ENCODE results near the gene ZNF680. TPM values are rescaled to one million over a fixed set of nuclear protein-coding genes. Genes with fewer than 3 reads are reported as not detected.
A peak's percentile ranks its signal among the peaks of the same experiment; 100 is the strongest.
"Not testable (repeated sequence)": the region's sequence is repeated elsewhere in the genome, so short reads cannot be mapped to it uniquely, and the experiment has no call there.

Gene ZNF680
- total RNA-seq, 3 donors from 2014 or later (not counting 1 experiment from before 2014, with no cell fraction given), result 8.9 to 17.9 (median 10.2) TPM

GRCh38 chr7:64581926-64582894 is 19.3 kb upstream of the ZNF680 start:
- DNase-seq (no peak), ATAC-seq (no peak)
- Mint-ChIP-seq H3K27me3 (ENCODE audit: low read depth in 2 of 2) (no peaks in the 10 kb centered on the region), H3K27ac (no peak overlapping the region), H3K9me3 (peaks cover 0 to 10% of the 10 kb centered on the region in 2 donors), H3K36me3 (no peaks in the 10 kb centered on the region), H3K4me1 (no peaks in the 10 kb centered on the region), H3K4me3 (no peak overlapping the region)
- WGBS (ENCODE audit: insufficient coverage), result 94% methylated on average over 37 of the region's 38 CpGs
- Histone ChIP-seq H3K27ac (ENCODE audit: low read length) (no peak overlapping the region), H3K36me3 (ENCODE audit: control insufficient read depth, insufficient read depth, low read length) (no peaks in the 10 kb centered on the region), H3K27me3 (ENCODE audit: control insufficient read depth, insufficient read depth, low read length) (no peaks in the 10 kb centered on the region), H3K4me3 (ENCODE audit: low read length) (no peak overlapping the region), H3K9me3 (ENCODE audit: control insufficient read depth, insufficient read depth, low read length) (no peaks in the 10 kb centered on the region), H3K4me1 (ENCODE audit: control insufficient read depth, insufficient read depth, low read length) (no peaks in the 10 kb centered on the region)
- intact Hi-C loops (cut with micrococcal nuclease), result no loop called here
- TF ChIP-seq, protein P1, sequence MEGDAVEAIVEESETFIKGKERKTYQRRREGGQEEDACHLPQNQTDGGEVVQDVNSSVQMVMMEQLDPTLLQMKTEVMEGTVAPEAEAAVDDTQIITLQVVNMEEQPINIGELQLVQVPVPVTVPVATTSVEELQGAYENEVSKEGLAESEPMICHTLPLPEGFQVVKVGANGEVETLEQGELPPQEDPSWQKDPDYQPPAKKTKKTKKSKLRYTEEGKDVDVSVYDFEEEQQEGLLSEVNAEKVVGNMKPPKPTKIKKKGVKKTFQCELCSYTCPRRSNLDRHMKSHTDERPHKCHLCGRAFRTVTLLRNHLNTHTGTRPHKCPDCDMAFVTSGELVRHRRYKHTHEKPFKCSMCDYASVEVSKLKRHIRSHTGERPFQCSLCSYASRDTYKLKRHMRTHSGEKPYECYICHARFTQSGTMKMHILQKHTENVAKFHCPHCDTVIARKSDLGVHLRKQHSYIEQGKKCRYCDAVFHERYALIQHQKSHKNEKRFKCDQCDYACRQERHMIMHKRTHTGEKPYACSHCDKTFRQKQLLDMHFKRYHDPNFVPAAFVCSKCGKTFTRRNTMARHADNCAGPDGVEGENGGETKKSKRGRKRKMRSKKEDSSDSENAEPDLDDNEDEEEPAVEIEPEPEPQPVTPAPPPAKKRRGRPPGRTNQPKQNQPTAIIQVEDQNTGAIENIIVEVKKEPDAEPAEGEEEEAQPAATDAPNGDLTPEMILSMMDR (IDR thresholded peaks at IDR 0.05), result no peak

GRCh38 chr7:64581391-64581790 is 18.5 kb upstream of the ZNF680 start:
- TF ChIP-seq, protein P1 (IDR thresholded peaks at IDR 0.05), result no peak
- no peaks in the 10 kb centered on the region for H3K4me1 Mint-ChIP-seq
- Histone ChIP-seq H3K9me3 (ENCODE audit: control insufficient read depth, insufficient read depth, low read length) (no peaks in the 10 kb centered on the region), H3K27me3 (ENCODE audit: control insufficient read depth, insufficient read depth, low read length) (no peaks in the 10 kb centered on the region), H3K27ac (ENCODE audit: low read length) (no peak overlapping the region), H3K4me1 (ENCODE audit: control insufficient read depth, insufficient read depth, low read length) (no peaks in the 10 kb centered on the region), H3K4me3 (ENCODE audit: low read length) (no peak overlapping the region), H3K36me3 (ENCODE audit: control insufficient read depth, insufficient read depth, low read length) (no peaks in the 10 kb centered on the region)
- 93% methylated on average over 2 of the region's 2 CpGs for WGBS (ENCODE audit: insufficient coverage)
- intact Hi-C loops (cut with micrococcal nuclease), result no loop called here
- H3K27ac Mint-ChIP-seq, result no peak overlapping the region
- H3K4me3 Mint-ChIP-seq, result no peak overlapping the region
- no peaks in the 10 kb centered on the region for H3K36me3 Mint-ChIP-seq
- H3K27me3 Mint-ChIP-seq (ENCODE audit: low read depth in 2 of 2), result no peaks in the 10 kb centered on the region
- DNase-seq, result no peak
- H3K9me3 Mint-ChIP-seq, result peaks cover 0 to 7% of the 10 kb centered on the region in 2 donors
- ATAC-seq, result no peak

DNA sequence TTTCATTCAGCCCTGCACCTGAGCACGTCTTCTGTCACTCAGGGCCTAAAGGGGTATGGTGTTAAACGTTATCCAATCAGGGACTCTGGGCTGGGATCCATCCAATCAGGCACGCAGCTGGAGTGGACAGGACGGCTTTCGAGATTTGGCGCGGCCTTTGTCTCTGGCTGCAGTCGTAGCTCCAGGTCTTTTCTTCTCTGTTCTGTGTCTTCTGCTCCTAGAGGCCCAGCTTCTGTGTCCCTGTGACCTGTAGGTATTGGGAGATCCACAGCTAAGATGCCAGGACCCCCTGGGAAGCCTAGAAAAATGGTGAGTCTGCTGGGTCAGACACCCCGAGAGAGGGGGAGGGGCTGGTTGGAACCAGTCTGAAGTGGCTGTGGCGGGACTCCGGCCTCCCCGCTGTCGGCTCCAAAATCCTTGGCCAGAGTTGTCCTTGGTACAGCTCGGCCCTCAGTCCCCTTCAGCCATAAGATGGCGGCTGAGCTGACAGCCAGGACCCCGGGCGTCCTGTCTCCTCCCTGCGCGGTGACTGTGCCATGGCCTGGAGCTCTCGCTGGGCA is 11.7 kb upstream of the ZNF680 start:
- no peaks in the 10 kb centered on the region for H3K27me3 ChIP-seq (ENCODE audit: control insufficient read depth, insufficient read depth, low read length)
- no peak overlapping the region for H3K4me3 ChIP-seq (ENCODE audit: low read length)
- Mint-ChIP-seq H3K36me3 (no peaks in the 10 kb centered on the region), H3K27ac (no peak overlapping the region), H3K9me3 (no peaks in the 10 kb centered on the region), H3K27me3 (ENCODE audit: low read depth in 2 of 2) (peaks cover 6 to 10% of the 10 kb centered on the region in 2 donors), H3K4me1 (peaks cover 6% of the 10 kb centered on the region in 2 donors), H3K4me3 (peak overlapping the region; percentile 9)
- ATAC-seq (no peak), DNase-seq (no peak)
- H3K36me3 ChIP-seq (ENCODE audit: control insufficient read depth, insufficient read depth, low read length), result no peaks in the 10 kb centered on the region
- H3K27ac ChIP-seq (ENCODE audit: low read length), result no peak overlapping the region
- H3K4me1 ChIP-seq (ENCODE audit: control insufficient read depth, insufficient read depth, low read length), result peaks cover 8% of the 10 kb centered on the region
- WGBS (ENCODE audit: insufficient coverage), result 42% methylated on average over 20 of the region's 20 CpGs
- TF ChIP-seq, protein P1 (IDR thresholded peaks at IDR 0.05), result no peak
- H3K9me3 ChIP-seq (ENCODE audit: control insufficient read depth, insufficient read depth, low read length), result no peaks in the 10 kb centered on the region
- intact Hi-C loops (cut with micrococcal nuclease), result no loop called here

GRCh38 chr7:64570284-64570605 is 7.4 kb upstream of the ZNF680 start:
- H3K27ac ChIP-seq (ENCODE audit: low read length); H3K9me3 Mint-ChIP-seq; intact Hi-C loops (cut with micrococcal nuclease); DNase-seq; H3K27me3 ChIP-seq (ENCODE audit: control insufficient read depth, insufficient read depth, low read length); H3K36me3 Mint-ChIP-seq; H3K9me3 ChIP-seq (ENCODE audit: control insufficient read depth, insufficient read depth, low read length); ATAC-seq; H3K36me3 ChIP-seq (ENCODE audit: control insufficient read depth, insufficient read depth, low read length): not testable (repeated sequence)
- peaks cover 11 to 21% of the 10 kb centered on the region in 2 donors for H3K4me1 Mint-ChIP-seq
- H3K27ac Mint-ChIP-seq, result peak overlapping the region; percentile 77 to 89
- H3K27me3 Mint-ChIP-seq (ENCODE audit: low read depth in 2 of 2), result peaks cover 6 to 20% of the 10 kb centered on the region in 2 donors
- peak overlapping the region; percentile 94 for H3K4me3 Mint-ChIP-seq
- H3K4me3 ChIP-seq (ENCODE audit: low read length), result peak overlapping the region; percentile 45
- WGBS (ENCODE audit: insufficient coverage), result 0% methylated on average over 5 of the region's 30 CpGs
- peaks cover 21% of the 10 kb centered on the region for H3K4me1 ChIP-seq (ENCODE audit: control insufficient read depth, insufficient read depth, low read length)

- peak overlapping the region; percentile 45 for H3K4me3 ChIP-seq (ENCODE audit: low read length)
- WGBS (ENCODE audit: insufficient coverage), result 6% methylated on average over 74 of the region's 74 CpGs
- intact Hi-C loops (cut with micrococcal nuclease), result not testable (repeated sequence)
Measured at GRCh38 chr7:64569372-64570283, 6.8 kb upstream of the ZNF680 start.

More at GRCh38 chr7:64569372-64570283, 6.8 kb upstream of the ZNF680 start:
- not testable (repeated sequence) for H3K36me3 ChIP-seq (ENCODE audit: control insufficient read depth, insufficient read depth, low read length); H3K27me3 ChIP-seq (ENCODE audit: control insufficient read depth, insufficient read depth, low read length); H3K36me3 Mint-ChIP-seq; H3K9me3 ChIP-seq (ENCODE audit: control insufficient read depth, insufficient read depth, low read length); H3K9me3 Mint-ChIP-seq; H3K27ac ChIP-seq (ENCODE audit: low read length)
- H3K4me1 Mint-ChIP-seq, result peaks cover 11 to 21% of the 10 kb centered on the region in 2 donors
- H3K27ac Mint-ChIP-seq, result peak overlapping the region; percentile 77 to 89
- H3K27me3 Mint-ChIP-seq (ENCODE audit: low read depth in 2 of 2), result peaks cover 6 to 15% of the 10 kb centered on the region in 2 donors
- DNase-seq, result peak; percentile 40 to 62
- H3K4me3 Mint-ChIP-seq, result peak overlapping the region; percentile 94
- H3K4me1 ChIP-seq (ENCODE audit: control insufficient read depth, insufficient read depth, low read length), result peaks cover 18% of the 10 kb centered on the region
- peak; percentile 71 to 77 (median 75) for ATAC-seq
